Hematopoietic multipotent progenitor cell treated with erythropoietin and hydrocortisone succinate and interleukin-3 and kit ligand, for 6 days (in vitro differentiated cells): Measurements from ENCODE around the gene MYBL2.
"Not testable (repeated sequence)": the region's sequence is repeated elsewhere in the genome, so short reads cannot be mapped to it uniquely, and the experiment has no call there.

ENCODE experiments used
- DNase-seq: peaks from one replicate; pipeline ENCODE4 v3.0.0-alpha.2; 2015

Gene MYBL2

GRCh38 chr20:43752561-43753301 is 85.8 kb downstream of the MYBL2 start:
- peak; percentile 63 for DNase-seq

DNA sequence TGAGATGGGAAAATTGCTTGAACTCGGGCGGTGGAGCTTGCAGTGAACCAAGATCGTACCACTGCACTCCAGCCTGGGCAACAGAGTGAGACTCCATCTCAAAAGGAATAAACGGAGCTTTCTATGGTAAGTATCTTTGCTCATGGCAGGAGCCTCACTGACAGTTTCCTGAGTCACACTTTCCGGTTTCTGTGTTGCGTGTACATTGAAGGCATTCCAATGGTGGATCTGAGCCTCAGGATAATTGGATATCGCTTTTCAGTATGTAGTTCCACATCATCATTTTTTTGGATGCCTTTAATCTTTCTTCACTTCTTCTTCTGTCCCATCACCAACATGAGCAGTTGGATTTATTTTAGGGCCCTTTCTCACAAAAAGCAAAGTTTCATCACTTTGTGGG is 88.5 kb downstream of the MYBL2 start:
- no peak for DNase-seq

GRCh38 chr20:43755851-43756250 is 88.9 kb downstream of the MYBL2 start:
- no peak for DNase-seq

GRCh38 chr20:43757888-43758287 is 91.0 kb downstream of the MYBL2 start:
- DNase-seq: not testable (repeated sequence)

DNA sequence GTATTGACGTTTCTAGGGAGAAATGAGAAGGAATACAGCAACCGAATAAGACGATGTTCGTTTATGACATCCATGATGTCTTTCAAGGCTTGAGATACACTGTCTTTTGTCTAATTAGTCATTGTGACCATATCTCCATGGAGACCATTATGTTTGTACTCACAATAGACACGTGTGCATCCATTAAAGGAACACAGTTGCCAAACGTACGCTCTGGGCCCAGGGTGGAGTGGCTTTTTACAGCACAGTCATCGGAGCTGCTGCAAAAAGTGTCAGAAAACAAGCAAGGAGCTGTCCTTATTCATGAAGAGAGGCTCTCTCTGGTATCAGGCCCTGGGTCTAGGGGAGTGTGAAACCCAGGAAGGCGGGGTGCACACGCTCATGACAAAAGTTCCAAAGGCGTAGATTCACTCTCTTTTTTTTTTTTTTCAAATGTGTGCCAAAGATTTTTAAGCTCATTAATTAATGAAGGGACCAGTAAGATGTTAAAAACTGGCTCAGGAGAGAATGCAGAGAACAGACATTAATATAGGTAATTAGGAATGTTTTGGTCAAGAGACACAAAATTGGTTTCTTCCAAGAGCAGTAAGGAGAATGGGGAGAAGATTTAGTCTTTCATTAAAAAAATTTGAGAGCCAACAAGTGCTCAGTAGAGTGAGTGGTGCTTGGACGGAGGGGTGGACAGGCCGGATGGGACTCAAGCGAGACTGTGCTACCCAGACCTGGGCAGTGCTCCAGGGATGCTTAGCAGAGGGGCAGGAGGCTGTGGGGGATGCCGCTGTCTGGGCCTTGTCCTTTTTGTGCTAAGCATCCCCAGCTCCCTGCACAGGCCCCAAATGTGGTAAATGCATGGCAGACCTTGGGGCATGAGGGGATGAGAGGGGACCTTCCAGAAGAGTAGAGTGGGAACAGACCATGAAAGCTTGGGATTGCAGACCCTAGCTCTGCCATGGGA is 94.7 kb downstream of the MYBL2 start:
- no peak for DNase-seq

GRCh38 chr20:43762911-43763310 is 96.0 kb downstream of the MYBL2 start:
- DNase-seq: no peak

- DNase-seq: no peak
These were observed 99.0 kb downstream of the MYBL2 start for GRCh38 chr20:43765916-43766315.
